Thyroid gland (tissue), 4 donors: ENCODE measurements around the gene ATP2C1.

Experiments used
- POLR2A ChIP-seq, 2 donors: fragments of 450-650 bp; IDR thresholded peaks; one replicate each; pipeline ENCODE4 v1.6.1; 2017; ENCODE audit warnings: antibody characterized with exemption in 2 of 2, mild to moderate bottlenecking in 2 of 2, moderate library complexity in 1 of 2
- TF ChIP-seq, protein P1 (sequence below), 6 experiments: fragments of 200-600 bp in 3 of 6; fragments of 450-650 bp in 3 of 6; sonication (generic) in 3 of 6; IDR thresholded peaks; one replicate each; pipeline ENCODE4 v1.5.1; 2016 to 2019; ENCODE audit warnings: antibody characterized with exemption in 6 of 6, mild to moderate bottlenecking in 2 of 6, inconsistent platforms in 1 of 6, moderate library complexity in 1 of 6

DNA sequence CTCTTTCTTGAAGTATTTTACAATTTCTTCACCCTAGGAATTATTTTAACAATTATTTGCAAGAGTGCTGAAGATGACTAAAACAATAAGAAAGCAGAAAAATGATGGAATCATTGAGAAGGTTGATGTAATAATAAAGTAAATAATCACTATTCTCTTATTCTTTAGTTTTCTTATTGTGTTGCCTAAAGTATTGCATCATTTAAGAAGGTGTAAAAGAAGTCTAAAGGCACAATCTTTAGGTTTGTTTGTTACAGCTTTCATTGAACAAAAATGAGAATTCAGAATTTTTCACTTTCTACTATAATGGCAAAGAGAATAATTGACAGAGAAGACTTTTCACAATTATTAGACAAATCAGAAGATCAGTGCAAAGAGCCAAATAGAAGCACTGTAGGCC, 67.6 kb downstream of the ATP2C1 start:
- TF ChIP-seq, protein P1, sequence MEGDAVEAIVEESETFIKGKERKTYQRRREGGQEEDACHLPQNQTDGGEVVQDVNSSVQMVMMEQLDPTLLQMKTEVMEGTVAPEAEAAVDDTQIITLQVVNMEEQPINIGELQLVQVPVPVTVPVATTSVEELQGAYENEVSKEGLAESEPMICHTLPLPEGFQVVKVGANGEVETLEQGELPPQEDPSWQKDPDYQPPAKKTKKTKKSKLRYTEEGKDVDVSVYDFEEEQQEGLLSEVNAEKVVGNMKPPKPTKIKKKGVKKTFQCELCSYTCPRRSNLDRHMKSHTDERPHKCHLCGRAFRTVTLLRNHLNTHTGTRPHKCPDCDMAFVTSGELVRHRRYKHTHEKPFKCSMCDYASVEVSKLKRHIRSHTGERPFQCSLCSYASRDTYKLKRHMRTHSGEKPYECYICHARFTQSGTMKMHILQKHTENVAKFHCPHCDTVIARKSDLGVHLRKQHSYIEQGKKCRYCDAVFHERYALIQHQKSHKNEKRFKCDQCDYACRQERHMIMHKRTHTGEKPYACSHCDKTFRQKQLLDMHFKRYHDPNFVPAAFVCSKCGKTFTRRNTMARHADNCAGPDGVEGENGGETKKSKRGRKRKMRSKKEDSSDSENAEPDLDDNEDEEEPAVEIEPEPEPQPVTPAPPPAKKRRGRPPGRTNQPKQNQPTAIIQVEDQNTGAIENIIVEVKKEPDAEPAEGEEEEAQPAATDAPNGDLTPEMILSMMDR (IDR thresholded peaks at IDR 0.05): no peak
- TF ChIP-seq POLR2A (IDR thresholded peaks at IDR 0.05): no peak
